ENCODE results near the gene CYBB.

The CYBB gene

DNA sequence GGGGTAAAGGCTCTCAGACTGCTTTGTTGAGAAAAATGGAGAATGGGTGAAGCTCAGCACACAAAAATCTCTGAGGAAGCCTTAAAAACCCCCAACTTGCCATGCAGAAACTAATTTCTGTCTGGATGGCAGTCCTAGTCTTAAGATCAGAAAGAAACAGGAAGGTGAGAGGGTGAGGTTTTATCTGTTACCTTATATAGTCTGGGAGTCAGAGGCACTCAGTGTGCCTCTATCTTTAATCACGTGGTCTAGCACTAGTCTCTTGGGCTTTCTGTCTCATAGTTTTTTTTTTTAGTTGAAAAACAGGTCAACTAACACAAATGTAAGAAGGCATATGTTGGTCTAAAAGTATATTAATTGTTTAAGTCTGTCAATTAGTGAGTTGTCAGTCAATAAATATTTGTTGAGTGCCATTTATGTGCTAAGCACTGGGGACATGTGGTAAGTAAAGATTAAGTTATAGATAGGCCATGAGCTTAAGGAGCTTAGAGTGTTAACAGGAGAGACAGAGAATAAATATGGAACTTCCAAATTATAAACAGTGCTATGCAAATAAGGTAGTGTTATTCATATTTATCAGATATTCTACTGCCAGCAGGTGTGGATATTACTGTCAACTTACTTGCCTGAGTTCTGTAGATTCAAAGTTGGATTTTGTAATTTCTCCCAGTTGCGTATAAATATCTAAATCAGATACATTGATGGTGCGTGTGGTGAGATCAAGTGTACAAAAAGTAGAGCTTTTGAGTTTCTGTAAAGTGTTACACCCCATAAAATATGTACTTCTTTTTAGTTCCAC lies 7.0 kb downstream of the CYBB start:
- no peak for DNase-seq (ENCODE audit: low read depth)

- no peak for DNase-seq (ENCODE audit: low read depth)
Measured at GRCh38 chrX:37787423-37787869, 7.6 kb downstream of the CYBB start.

- no peak for DNase-seq (ENCODE audit: low read depth)
Measured at GRCh38 chrX:37796310-37796709, 16.5 kb downstream of the CYBB start.

DNA sequence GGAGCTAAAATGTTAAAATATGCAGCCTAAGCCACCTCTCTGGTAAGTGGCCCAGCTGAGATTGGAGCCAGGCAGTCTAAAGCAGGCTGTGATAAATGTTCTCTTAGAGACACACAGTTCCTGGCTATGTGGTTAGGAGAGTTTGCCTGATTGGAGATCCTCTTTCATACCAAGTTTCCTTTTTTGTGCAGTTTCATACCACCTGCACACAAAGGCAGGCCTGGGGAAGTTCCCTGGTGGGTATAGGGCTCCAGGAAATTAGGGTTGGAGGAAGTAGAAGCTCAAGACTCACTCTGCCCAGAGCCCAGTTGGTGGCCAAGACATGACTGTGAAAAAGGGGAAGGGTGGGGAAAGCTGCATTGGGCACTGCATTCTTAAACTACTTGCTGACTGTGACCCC lies 16.9 kb downstream of the CYBB start:
- no peak for DNase-seq (ENCODE audit: low read depth)

DNA sequence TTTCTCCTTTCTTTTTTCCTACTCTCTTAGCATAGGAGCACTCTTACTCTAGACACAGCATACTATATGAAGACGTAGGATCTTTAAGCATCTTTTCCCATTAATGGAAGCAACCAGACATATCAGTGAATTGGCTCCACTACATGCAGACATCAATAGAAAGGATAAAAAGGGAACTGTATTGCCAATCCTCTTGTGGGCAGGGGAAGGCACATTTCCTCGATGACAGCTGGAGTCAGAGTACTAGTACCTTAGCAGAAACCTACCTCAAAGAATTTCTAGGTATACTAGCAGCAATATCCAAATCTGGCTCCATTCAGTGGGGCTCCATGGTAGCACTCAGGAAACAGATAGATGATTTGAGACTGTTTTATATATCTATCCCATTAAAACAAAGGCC lies 20.1 kb downstream of the CYBB start:
- DNase-seq (ENCODE audit: low read depth) = no peak

DNA sequence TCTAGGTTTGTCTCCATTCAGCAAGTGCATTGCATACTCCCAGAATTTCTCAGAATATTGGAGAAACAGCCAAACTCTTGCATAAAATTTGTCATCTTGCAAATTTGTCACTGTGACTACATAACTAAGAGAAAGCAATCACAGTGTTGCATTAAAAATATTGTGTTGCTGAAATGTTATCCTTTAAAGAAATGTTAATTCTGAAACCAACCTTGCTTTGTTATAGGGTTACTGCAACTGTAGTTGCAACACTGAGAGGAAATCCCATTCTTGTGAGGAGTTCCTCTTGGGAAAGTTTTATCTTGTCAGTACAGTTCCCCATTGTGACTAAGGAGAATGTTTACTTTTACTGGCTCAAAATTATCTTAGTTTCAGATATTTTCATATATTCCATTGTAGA lies 20.9 kb downstream of the CYBB start:
- no peak for DNase-seq (ENCODE audit: low read depth)

- DNase-seq (ENCODE audit: low read depth) = no peak
Measured at GRCh38 chrX:37802028-37802427, 22.2 kb downstream of the CYBB start.

GRCh38 chrX:37803057-37803456 lies 23.2 kb downstream of the CYBB start:
- DNase-seq (ENCODE audit: low read depth) = no peak

DNA sequence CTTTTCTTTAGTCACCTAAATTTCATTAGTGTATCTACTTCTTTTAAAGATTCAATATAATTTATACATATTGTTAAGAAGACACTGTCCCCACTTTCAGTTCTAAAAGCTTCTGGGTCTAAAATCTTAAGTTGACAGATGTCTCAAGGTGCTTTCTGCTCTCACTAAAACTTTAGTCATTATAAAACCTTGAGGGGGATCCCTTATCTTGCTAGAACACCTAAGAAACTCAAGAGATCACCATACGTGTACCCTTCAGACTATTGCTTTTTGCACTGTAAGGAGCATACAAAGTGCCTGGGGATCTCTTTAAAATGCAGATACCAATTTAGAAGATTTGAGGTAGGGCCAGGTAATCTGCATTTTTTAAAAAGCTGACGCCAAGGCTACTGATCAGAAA lies 30.1 kb downstream of the CYBB start:
- DNase-seq (ENCODE audit: low read depth) = no peak

- DNase-seq (ENCODE audit: low read depth) = no peak
Measured at GRCh38 chrX:37812110-37812509, 32.3 kb downstream of the CYBB start.

GRCh38 chrX:37813570-37813969 lies 33.7 kb downstream of the CYBB start:
- DNase-seq (ENCODE audit: low read depth) = no peak

GRCh38 chrX:37815366-37815765 lies 35.5 kb downstream of the CYBB start:
- DNase-seq (ENCODE audit: low read depth) = no peak

- no peak for DNase-seq (ENCODE audit: low read depth)
Measured at GRCh38 chrX:37816766-37817165, 36.9 kb downstream of the CYBB start.

- no peak for DNase-seq (ENCODE audit: low read depth)
Measured at GRCh38 chrX:37817176-37817575, 37.3 kb downstream of the CYBB start.

DNA sequence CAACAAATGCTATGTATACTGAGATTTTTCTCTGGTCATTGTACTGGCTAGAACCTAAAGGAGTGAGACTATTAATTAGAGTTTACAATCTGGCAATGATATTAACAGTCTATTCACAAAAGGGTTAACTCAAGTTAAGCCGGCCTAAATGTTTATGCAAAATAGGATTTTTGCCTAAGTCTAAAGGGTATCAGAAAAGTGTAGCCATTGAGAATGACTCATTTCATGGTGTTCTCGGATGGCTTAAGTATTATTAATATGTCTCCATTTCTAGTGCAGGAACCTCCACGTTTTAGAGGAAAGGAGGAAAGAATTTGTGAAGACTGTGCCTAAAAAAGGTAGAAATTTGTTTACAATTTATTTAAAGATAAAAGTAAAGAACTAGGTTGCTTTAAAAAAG lies 37.7 kb downstream of the CYBB start:
- no peak for DNase-seq (ENCODE audit: low read depth)

DNA sequence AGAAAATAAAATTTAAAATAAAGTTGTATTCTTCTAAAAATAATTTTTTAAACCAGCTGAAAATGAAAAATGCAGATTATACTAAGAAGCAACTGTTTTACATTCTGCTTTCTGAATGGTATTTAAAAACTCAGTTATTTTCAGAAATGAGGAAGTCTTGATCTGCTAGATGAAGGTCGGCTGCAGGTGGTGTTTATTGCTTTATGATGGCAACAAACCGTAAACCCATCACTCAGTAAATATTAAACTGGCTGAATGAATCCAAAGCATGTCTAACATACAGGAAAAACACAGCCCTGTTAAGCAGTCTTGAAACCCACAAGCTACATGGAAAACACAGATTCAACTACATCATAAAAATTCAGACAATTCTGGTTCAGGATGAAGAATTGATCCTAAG lies 38.2 kb downstream of the CYBB start:
- DNase-seq (ENCODE audit: low read depth) = no peak

GRCh38 chrX:37820646-37821045 lies 40.8 kb downstream of the CYBB start:
- DNase-seq (ENCODE audit: low read depth) = no peak

DNA sequence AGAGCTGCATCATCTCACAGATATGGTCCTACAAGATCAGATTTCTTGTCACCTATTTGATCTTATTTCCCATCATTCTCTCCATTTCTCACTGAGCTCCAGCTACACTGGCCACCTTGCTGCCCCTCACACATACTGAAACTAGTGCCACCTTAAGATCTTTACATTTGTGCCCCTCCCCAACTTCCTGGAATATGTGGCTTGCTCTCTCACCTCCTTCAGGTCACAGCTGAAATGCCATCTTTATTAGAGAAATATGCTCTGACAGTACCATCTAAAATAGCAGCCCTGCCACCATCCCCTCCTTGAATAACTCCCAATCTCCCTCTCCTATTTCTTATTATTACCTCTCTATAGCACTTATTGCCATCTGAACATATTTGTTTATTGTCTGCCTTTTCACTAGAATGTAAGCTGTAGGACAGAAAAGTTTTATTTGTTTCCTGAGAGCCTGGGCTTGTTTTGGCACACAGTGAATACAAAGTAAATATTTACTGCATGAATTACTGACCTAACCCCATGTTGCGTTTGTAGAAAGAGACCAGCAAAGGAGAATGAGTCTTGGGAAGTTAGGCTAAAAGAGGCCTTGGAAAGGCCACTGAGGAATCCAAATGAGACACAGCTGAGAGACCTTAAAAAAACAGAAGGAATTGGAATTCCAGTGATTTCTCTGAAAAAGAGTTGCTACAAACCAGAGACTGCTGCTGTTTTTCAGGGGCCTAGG lies 44.8 kb downstream of the CYBB start:
- no peak for DNase-seq (ENCODE audit: low read depth)

GRCh38 chrX:37825215-37825842 lies 45.5 kb downstream of the CYBB start:
- peak; percentile 23 for DNase-seq (ENCODE audit: low read depth)

DNA sequence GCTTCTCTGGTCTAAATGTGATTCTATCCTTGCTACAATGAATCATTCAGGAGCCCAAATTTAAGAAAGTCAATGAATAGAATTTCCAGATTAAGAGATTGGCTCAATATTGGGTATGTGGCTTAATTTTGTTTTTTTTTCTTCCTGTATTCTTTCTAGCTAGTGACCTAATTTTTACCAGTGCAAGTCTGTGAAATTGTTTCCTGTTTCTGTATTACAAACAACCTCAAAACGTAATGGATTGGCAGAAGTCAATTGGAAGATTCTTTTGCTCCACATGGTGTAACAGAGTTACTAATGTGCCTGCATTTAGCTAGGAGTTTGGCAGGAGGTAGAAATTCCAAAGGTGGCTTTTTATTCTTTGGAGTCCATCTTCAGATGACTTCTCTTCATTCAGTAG lies 49.9 kb downstream of the CYBB start:
- DNase-seq (ENCODE audit: low read depth) = no peak

DNA sequence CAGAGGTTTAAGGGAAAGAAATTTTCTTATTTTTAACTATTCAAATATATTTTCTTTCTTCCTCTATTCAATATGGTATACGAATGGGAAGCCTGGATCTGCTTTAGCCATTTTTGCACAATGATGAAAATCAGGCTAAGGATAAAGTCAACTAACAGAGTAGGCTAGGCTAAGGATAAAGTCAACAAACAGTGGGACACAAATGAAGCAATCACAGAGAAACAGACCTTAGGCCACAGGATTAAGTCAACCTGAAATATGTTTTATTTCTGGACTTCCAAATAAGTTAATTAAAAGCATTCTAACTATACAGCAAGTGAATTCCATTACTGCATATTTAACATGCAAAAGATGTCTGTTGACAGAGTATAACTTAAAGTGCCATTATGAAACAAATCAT lies 50.5 kb downstream of the CYBB start:
- DNase-seq (ENCODE audit: low read depth) = no peak

- DNase-seq (ENCODE audit: low read depth) = no peak
Measured at GRCh38 chrX:37834937-37835336, 55.1 kb downstream of the CYBB start.

- no peak for DNase-seq (ENCODE audit: low read depth)
Measured at GRCh38 chrX:37840931-37841330, 61.1 kb downstream of the CYBB start.

Measured in activated T-cell treated with anti-CD3 and anti-CD28 coated beads for 24 hours (primary cell).